ENCODE data around the gene KIAA0513. TPM values are rescaled to one million over a fixed set of nuclear protein-coding genes. Genes with fewer than 3 reads are reported as not detected.
"Not testable (repeated sequence)": the region's sequence is repeated elsewhere in the genome, so short reads cannot be mapped to it uniquely, and the experiment has no call there.

Gene KIAA0513
- total RNA-seq, 1 donor: 35.1 TPM

DNA sequence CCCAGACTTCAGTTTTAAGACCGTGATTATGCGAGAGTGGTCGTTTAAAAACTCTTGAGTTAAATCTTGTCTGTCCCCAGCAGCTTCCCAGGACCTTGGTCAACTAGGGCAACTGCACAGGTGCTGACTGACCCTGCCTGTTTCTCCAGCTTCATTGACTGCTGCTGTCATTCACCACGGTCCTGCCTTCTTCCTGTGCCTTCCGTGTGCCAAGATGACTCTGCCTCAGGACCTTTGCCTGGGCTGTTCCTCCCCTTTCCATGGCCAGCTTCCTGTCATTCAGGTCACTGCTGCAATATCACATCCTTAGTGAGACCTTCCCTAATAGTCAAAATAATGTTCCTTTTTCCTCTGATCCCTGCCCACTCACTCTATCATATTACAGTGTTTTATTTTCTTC lies 3.9 kb downstream of the KIAA0513 start:
- Histone ChIP-seq H2AFZ (ENCODE audit: low read length) (no peak overlapping the region), H3K36me3 (ENCODE audit: insufficient read depth, low read length) (peaks cover 9% of the 10 kb centered on the region), H3K27me3 (ENCODE audit: insufficient read depth, low read length) (no peaks in the 10 kb centered on the region), H3K4me3 (ENCODE audit: insufficient read depth, low read length) (no peak overlapping the region), H4K20me1 (ENCODE audit: insufficient read depth, low read length) (peaks cover 21% of the 10 kb centered on the region), H3K79me2 (ENCODE audit: insufficient read depth, low read length) (peaks cover 28% of the 10 kb centered on the region), H3K4me1 (ENCODE audit: insufficient read depth, low read length) (peaks cover 28% of the 10 kb centered on the region), H3K27ac (ENCODE audit: low read depth, low read length) (no peak overlapping the region), H3K4me2 (ENCODE audit: insufficient read depth, low read length) (no peak overlapping the region), H3K9me3 (ENCODE audit: low read depth, low read length) (no peaks in the 10 kb centered on the region)
- TF ChIP-seq, protein P1, sequence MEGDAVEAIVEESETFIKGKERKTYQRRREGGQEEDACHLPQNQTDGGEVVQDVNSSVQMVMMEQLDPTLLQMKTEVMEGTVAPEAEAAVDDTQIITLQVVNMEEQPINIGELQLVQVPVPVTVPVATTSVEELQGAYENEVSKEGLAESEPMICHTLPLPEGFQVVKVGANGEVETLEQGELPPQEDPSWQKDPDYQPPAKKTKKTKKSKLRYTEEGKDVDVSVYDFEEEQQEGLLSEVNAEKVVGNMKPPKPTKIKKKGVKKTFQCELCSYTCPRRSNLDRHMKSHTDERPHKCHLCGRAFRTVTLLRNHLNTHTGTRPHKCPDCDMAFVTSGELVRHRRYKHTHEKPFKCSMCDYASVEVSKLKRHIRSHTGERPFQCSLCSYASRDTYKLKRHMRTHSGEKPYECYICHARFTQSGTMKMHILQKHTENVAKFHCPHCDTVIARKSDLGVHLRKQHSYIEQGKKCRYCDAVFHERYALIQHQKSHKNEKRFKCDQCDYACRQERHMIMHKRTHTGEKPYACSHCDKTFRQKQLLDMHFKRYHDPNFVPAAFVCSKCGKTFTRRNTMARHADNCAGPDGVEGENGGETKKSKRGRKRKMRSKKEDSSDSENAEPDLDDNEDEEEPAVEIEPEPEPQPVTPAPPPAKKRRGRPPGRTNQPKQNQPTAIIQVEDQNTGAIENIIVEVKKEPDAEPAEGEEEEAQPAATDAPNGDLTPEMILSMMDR (IDR thresholded peaks at IDR 0.05; ENCODE audit: extremely low read depth, low read depth, low read length): no peak
- DNase-seq (ENCODE audit: insufficient read length, low spot score, missing footprints): no peak

DNA sequence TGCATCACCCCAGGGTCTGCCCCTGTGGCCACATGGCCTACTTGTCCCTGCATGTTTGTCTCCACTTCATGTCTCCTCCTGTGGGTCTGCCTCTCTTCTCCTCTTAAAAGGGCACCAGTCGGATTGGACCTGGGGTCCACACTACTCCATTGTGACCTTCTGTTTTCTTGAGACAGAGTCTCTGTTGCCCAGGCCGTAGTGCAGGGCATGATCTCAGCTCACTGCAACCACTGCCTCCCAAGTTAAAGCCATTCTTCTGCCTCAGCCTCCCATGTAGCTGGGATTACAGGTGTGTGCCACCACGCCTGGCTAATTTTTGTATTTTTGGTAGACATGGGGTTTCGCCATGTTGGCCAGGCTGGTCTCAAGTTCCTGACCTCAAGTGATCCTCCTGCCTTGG lies 4.6 kb downstream of the KIAA0513 start:
- Histone ChIP-seq H3K79me2 (ENCODE audit: insufficient read depth, low read length) (peaks cover 25% of the 10 kb centered on the region), H4K20me1 (ENCODE audit: insufficient read depth, low read length) (peaks cover 21% of the 10 kb centered on the region), H3K4me1 (ENCODE audit: insufficient read depth, low read length) (peaks cover 27% of the 10 kb centered on the region)
- H3K9me3 ChIP-seq (ENCODE audit: low read depth, low read length); H3K4me2 ChIP-seq (ENCODE audit: insufficient read depth, low read length); H3K36me3 ChIP-seq (ENCODE audit: insufficient read depth, low read length); H3K4me3 ChIP-seq (ENCODE audit: insufficient read depth, low read length); DNase-seq (ENCODE audit: insufficient read length, low spot score, missing footprints); H3K27me3 ChIP-seq (ENCODE audit: insufficient read depth, low read length); H2AFZ ChIP-seq (ENCODE audit: low read length); H3K27ac ChIP-seq (ENCODE audit: low read depth, low read length): not testable (repeated sequence)

DNA sequence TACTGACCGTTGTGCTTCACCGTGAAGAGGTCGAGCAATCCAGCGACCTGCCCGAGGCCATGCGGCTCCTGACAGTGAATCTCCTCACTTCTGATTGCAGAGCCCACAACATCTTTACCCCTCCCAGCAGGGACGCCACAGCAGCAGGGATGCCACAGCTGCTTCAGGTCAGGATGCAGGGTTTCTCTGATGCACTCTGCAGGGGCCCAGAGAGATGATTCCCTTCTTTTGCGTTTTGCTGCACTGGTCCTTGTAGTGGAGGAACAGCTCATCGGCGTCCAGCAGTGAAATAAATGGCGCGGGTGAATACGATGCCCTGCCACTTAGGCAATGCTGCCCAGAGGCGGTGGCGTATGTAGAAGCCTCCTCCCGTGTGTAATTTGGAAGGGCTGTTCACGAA lies 5.6 kb downstream of the KIAA0513 start:
- Histone ChIP-seq H3K36me3 (ENCODE audit: insufficient read depth, low read length) (peaks cover 9% of the 10 kb centered on the region), H3K9me3 (ENCODE audit: low read depth, low read length) (no peaks in the 10 kb centered on the region), H2AFZ (ENCODE audit: low read length) (no peak overlapping the region), H3K4me3 (ENCODE audit: insufficient read depth, low read length) (no peak overlapping the region), H4K20me1 (ENCODE audit: insufficient read depth, low read length) (peaks cover 24% of the 10 kb centered on the region), H3K27ac (ENCODE audit: low read depth, low read length) (no peak overlapping the region), H3K4me1 (ENCODE audit: insufficient read depth, low read length) (peaks cover 27% of the 10 kb centered on the region), H3K27me3 (ENCODE audit: insufficient read depth, low read length) (no peaks in the 10 kb centered on the region), H3K79me2 (ENCODE audit: insufficient read depth, low read length) (peaks cover 28% of the 10 kb centered on the region), H3K4me2 (ENCODE audit: insufficient read depth, low read length) (no peak overlapping the region)
- DNase-seq (ENCODE audit: insufficient read length, low spot score, missing footprints): no peak
- TF ChIP-seq, protein P1 (IDR thresholded peaks at IDR 0.05; ENCODE audit: extremely low read depth, low read depth, low read length): no peak

DNA sequence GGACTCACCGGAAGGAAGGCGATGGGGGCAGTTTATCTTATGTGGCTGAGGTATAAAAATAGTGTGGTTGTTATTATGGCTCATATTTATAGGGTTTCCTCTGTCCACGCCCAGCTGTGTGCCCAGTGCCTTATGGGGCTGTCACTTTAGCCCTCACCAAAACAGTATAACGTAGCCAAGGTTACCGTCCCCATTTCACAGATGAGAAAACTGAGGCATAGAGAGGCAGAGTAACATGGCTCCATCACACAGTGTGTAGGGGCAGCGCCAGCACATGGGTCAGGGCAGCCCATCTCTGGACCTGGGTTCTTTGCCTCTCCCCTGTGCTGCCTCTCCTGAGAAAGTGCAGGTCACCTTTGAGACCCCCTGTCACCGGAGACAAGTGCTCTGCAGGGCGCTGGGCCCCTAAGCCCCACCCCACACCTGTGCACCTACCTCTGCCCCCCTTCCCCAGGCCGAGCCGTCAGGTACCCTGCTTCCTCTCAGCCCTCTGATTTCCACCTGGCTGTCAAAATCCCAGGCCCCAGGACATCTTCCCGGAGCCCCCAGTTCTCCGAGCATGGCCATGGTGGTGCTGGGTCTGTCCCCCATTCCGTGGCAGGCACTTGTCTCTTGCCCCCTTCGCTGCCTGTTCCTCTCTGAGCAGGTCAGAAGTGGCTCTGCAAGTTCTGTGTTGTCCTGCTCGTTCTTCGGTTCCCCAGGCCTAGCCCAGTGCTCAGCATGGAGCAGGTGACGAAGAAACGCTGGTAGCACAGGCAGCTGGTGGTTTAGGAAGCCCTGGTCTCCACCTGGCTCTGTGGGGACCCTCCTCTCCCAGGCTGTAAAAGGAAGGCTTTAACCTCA lies 7.2 kb downstream of the KIAA0513 start:
- no peak for DNase-seq (ENCODE audit: insufficient read length, low spot score, missing footprints)
- H3K27me3 ChIP-seq (ENCODE audit: insufficient read depth, low read length): no peaks in the 10 kb centered on the region
- H3K4me2 ChIP-seq (ENCODE audit: insufficient read depth, low read length): no peak overlapping the region
- no peak overlapping the region for H3K27ac ChIP-seq (ENCODE audit: low read depth, low read length)
- no peak overlapping the region for H2AFZ ChIP-seq (ENCODE audit: low read length)
- no peak overlapping the region for H3K4me3 ChIP-seq (ENCODE audit: insufficient read depth, low read length)
- H4K20me1 ChIP-seq (ENCODE audit: insufficient read depth, low read length): peaks cover 18% of the 10 kb centered on the region
- H3K79me2 ChIP-seq (ENCODE audit: insufficient read depth, low read length): peaks cover 26% of the 10 kb centered on the region
- H3K36me3 ChIP-seq (ENCODE audit: insufficient read depth, low read length): peaks cover 9% of the 10 kb centered on the region
- no peaks in the 10 kb centered on the region for H3K9me3 ChIP-seq (ENCODE audit: low read depth, low read length)
- TF ChIP-seq, protein P1 (IDR thresholded peaks at IDR 0.05; ENCODE audit: extremely low read depth, low read depth, low read length): no peak
- peaks cover 10% of the 10 kb centered on the region for H3K4me1 ChIP-seq (ENCODE audit: insufficient read depth, low read length)

All from osteoblast (primary cell).